Uterus (tissue), 4 donors: Measurements from ENCODE around the gene FSIP1. TPM values are rescaled to one million over a fixed set of nuclear protein-coding genes. Genes with fewer than 3 reads are reported as not detected.

Experiments
- DNase-seq, 2 donors: peaks; one replicate each; pipeline ENCODE4 v3.0.0-alpha.2; 2019 to 2020
- H3K27ac ChIP-seq, 2 donors: fragments of 200-600 bp; sonication (generic); 1 replicate in 1 of 2; 2 replicates in 1 of 2; pipeline ENCODE4 v1.5.1; 2016 to 2018
- H3K27me3 ChIP-seq, 2 donors: fragments of 200-600 bp; sonication (generic); one replicate each; pipeline ENCODE4 v1.5.1; 2018 to 2019; ENCODE audit warnings: control low read depth in 1 of 2
- H3K36me3 ChIP-seq, 2 donors: fragments of 200-600 bp; sonication (generic); one replicate each; pipeline ENCODE4 v1.5.1; 2019; ENCODE audit warnings: control low read depth in 1 of 2
- H3K4me1 ChIP-seq, 2 donors: fragments of 200-600 bp; sonication (generic); one replicate each; pipeline ENCODE4 v1.5.1; 2018 to 2019; ENCODE audit warnings: control low read depth in 1 of 2
- H3K4me3 ChIP-seq, 2 donors: fragments of 200-600 bp; sonication (generic); 1 replicate in 1 of 2; 2 replicates in 1 of 2; pipeline ENCODE4 v1.5.1; 2018 to 2019; ENCODE audit warnings: mild to moderate bottlenecking in 1 of 2
- H3K9me3 ChIP-seq, 2 donors: fragments of 200-600 bp; sonication (generic); one replicate each; pipeline ENCODE4 v1.5.1; 2019; ENCODE audit warnings: control low read depth in 1 of 2
- CTCF ChIP-seq, 4 experiments: fragments of 200-600 bp in 2 of 4; fragments of 450-650 bp in 2 of 4; sonication (generic) in 2 of 4; IDR thresholded peaks; one replicate each; pipeline ENCODE4 v1.5.1; 2016 to 2019; ENCODE audit warnings: antibody characterized with exemption in 4 of 4, mild to moderate bottlenecking in 2 of 4, moderate library complexity in 1 of 4
- POLR2A ChIP-seq, 2 donors: fragments of 450-650 bp; IDR thresholded peaks; one replicate each; pipeline ENCODE4 v1.6.1; 2016; ENCODE audit warnings: antibody characterized with exemption in 2 of 2, mild to moderate bottlenecking in 1 of 2, moderate library complexity in 1 of 2
- intact Hi-C: fragments of 100-400 bp; cut with DNase I; formaldehyde crosslinking; loops from one replicate; pipeline ENCODE4 v1.15.1; 2023; ENCODE audit warnings: low total_unique reads
- total RNA-seq, 4 donors: library from RNA; depleted of rRNA in 3 of 4; stranded (reverse); fragments of >200 nt in 3 of 4; gene quantifications; one replicate each; pipeline versions ENCODE4 v1.1.0 to v1.2.4, GENCODE V29; 2014 to 2023
- donor health status: DM: yes; HTN: yes; CAD: no.

The FSIP1 gene
- total RNA-seq, 4 donors from 2014 or later: 0.77 to 4.3 (median 2.6) TPM

- no peak for DNase-seq
- TF ChIP-seq CTCF (IDR thresholded peaks at IDR 0.05): no peak
- no peak for TF ChIP-seq POLR2A (IDR thresholded peaks at IDR 0.05)
- Histone ChIP-seq H3K27me3 (no peaks in the 10 kb centered on the region), H3K4me3 (no peak overlapping the region), H3K36me3 (no peaks in the 10 kb centered on the region), H3K27ac (no peak overlapping the region), H3K4me1 (no peaks in the 10 kb centered on the region), H3K9me3 (no peaks in the 10 kb centered on the region)
- intact Hi-C loops: no loop called here
These were observed 25.1 kb upstream of the FSIP1 start for GRCh38 chr15:39807791-39808190.

DNA sequence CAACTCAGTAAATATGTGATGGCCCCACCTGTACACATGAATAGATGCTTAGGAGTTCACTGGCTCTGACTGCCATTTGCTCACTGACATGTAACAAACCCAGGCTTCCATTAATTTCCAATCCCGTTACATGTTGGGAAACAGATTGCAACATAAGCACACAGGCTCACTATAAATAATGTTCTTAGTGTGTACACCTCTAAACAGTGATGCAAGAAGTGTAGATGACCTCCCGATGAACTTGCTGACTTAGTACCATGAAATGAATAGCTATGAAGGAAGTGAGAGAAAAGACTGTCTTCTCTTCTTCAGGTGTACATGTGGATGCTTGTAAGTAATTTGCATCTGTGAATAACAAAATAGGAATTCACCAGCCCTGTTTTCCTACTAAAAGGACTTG lies 21.4 kb upstream of the FSIP1 start:
- DNase-seq: no peak
- no peaks in the 10 kb centered on the region for H3K36me3 ChIP-seq
- H3K9me3 ChIP-seq: no peaks in the 10 kb centered on the region
- H3K27me3 ChIP-seq: no peaks in the 10 kb centered on the region
- TF ChIP-seq POLR2A (IDR thresholded peaks at IDR 0.05) (no peak), CTCF (IDR thresholded peaks at IDR 0.05) (no peak)
- H3K4me3 ChIP-seq: no peak overlapping the region
- H3K4me1 ChIP-seq: no peaks in the 10 kb centered on the region
- intact Hi-C loops: no loop called here
- no peak overlapping the region for H3K27ac ChIP-seq

GRCh38 chr15:39803016-39803415 lies 20.4 kb upstream of the FSIP1 start:
- Histone ChIP-seq H3K4me1 (no peaks in the 10 kb centered on the region), H3K9me3 (no peaks in the 10 kb centered on the region), H3K36me3 (no peaks in the 10 kb centered on the region), H3K27ac (no peak overlapping the region), H3K4me3 (no peak overlapping the region), H3K27me3 (no peaks in the 10 kb centered on the region)
- TF ChIP-seq CTCF (IDR thresholded peaks at IDR 0.05) (no peak), POLR2A (IDR thresholded peaks at IDR 0.05) (no peak)
- intact Hi-C loops: no loop called here
- DNase-seq: no peak

DNA sequence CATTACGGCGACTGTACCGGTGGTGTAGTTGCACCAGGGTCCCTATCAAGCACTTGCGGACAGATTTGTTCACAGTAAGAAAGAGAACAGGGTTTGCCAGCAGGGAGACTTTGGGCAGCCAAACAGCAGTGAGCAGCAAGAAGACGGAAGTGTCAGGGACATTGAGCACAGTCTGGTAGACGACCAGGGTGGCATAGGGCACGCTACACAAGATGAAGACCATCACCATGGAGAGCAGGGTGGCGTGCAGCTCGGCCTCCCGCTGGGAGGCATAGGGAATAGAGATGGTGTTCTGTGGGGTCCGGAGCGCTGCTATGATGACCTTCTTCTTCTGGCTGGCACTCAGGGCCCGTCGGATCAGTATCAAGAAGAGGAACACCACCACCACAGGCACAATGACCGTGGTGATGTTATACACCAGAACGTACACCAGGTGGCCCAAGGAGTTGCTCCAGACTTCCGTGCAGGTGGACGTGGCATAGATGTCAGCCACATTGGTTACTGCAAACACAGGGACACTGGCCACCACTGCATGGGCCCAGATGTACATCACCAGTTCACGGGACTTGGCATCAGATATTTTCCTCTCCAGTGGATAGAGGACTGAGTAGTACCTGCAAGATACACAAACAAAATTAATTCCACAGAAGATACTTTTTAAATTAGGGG lies 19.1 kb upstream of the FSIP1 start:
- no peaks in the 10 kb centered on the region for H3K36me3 ChIP-seq
- intact Hi-C loops: no loop called here
- H3K9me3 ChIP-seq: no peaks in the 10 kb centered on the region
- no peak for TF ChIP-seq POLR2A (IDR thresholded peaks at IDR 0.05)
- H3K4me3 ChIP-seq: no peak overlapping the region
- no peak for DNase-seq
- H3K27me3 ChIP-seq: no peaks in the 10 kb centered on the region
- H3K27ac ChIP-seq: no peak overlapping the region
- no peaks in the 10 kb centered on the region for H3K4me1 ChIP-seq

- Histone ChIP-seq H3K4me1 (no peaks in the 10 kb centered on the region), H3K4me3 (no peak overlapping the region), H3K9me3 (no peaks in the 10 kb centered on the region), H3K27me3 (no peaks in the 10 kb centered on the region), H3K36me3 (no peaks in the 10 kb centered on the region), H3K27ac (no peak overlapping the region)
- DNase-seq: no peak
- no peak for TF ChIP-seq CTCF (IDR thresholded peaks at IDR 0.05)
- no peak for TF ChIP-seq POLR2A (IDR thresholded peaks at IDR 0.05)
- intact Hi-C loops: no loop called here
These were observed 16.9 kb upstream of the FSIP1 start for GRCh38 chr15:39799552-39800011.

GRCh38 chr15:39798382-39798781 lies 15.7 kb upstream of the FSIP1 start:
- no peaks in the 10 kb centered on the region for H3K27me3 ChIP-seq
- H3K9me3 ChIP-seq: no peaks in the 10 kb centered on the region
- no peak overlapping the region for H3K4me3 ChIP-seq
- no peaks in the 10 kb centered on the region for H3K36me3 ChIP-seq
- no peak for DNase-seq
- no peaks in the 10 kb centered on the region for H3K4me1 ChIP-seq
- H3K27ac ChIP-seq: no peak overlapping the region
- TF ChIP-seq POLR2A (IDR thresholded peaks at IDR 0.05) (no peak), CTCF (IDR thresholded peaks at IDR 0.05) (no peak)
- intact Hi-C loops: no loop called here
